GM23338 (cell line): ENCODE measurements around the gene WDR31. TPM values are rescaled to one million over a fixed set of nuclear protein-coding genes. Genes with fewer than 3 reads are reported as not detected.

Experiments
- ATAC-seq: fragments of 200-7000 bp; cut with Tn5 transposase; 3 replicates; pipeline ENCODE4 v1.9.1; 2020
- DNase-seq: peaks from one replicate; pipeline ENCODE4 v3.0.0-alpha.2; 2015; ENCODE audit warnings: low spot score
- H2AFZ ChIP-seq: fragments of 200-600 bp; sonication (generic); 2 replicates; pipeline ENCODE4 v1.8.0; 2016; ENCODE audit warnings: antibody characterized with exemption, mild to moderate bottlenecking, moderate library complexity
- H3F3A ChIP-seq: fragments of 200-600 bp; sonication (generic); replicated peaks from 2 replicates; pipeline ENCODE4 v1.8.0; 2017; ENCODE audit warnings: antibody characterized with exemption, mixed run types, low read depth
- H3K27ac ChIP-seq: fragments of 200-600 bp; sonication (generic); 2 replicates; pipeline ENCODE4 v1.6.1; 2016; ENCODE audit warnings: low read depth
- H3K27me3 ChIP-seq: fragments of 200-600 bp; sonication (generic); 2 replicates; pipeline ENCODE4 v1.8.0; 2016; ENCODE audit warnings: mild to moderate bottlenecking, mixed run types, moderate library complexity; ENCODE audit not compliant: insufficient read depth
- H3K36me3 ChIP-seq: fragments of 200-600 bp; sonication (generic); 2 replicates; pipeline ENCODE4 v1.8.0; 2016; ENCODE audit warnings: mild to moderate bottlenecking; ENCODE audit not compliant: insufficient read depth
- H3K4me1 ChIP-seq: fragments of 200-600 bp; sonication (generic); 2 replicates; pipeline ENCODE4 v1.8.0; 2016; ENCODE audit warnings: mild to moderate bottlenecking, moderate library complexity; ENCODE audit not compliant: insufficient read depth
- H3K4me2 ChIP-seq: fragments of 200-600 bp; sonication (generic); 2 replicates; pipeline ENCODE4 v1.7.1; 2017; ENCODE audit warnings: mixed run types
- H3K4me3 ChIP-seq: fragments of 200-600 bp; sonication (generic); 2 replicates; pipeline ENCODE4 v1.6.1; 2016; ENCODE audit warnings: mixed run types
- H3K79me2 ChIP-seq: fragments of 200-600 bp; sonication (generic); replicated peaks from 2 replicates; pipeline ENCODE4 v1.8.0; 2017; ENCODE audit warnings: mild to moderate bottlenecking; ENCODE audit not compliant: insufficient read depth
- H3K9me2 ChIP-seq: fragments of 200-600 bp; sonication (generic); 2 replicates; pipeline ENCODE4 v1.8.0; 2017; ENCODE audit not compliant: insufficient read depth
- H4K20me1 ChIP-seq: fragments of 200-600 bp; sonication (generic); replicated peaks from 2 replicates; pipeline ENCODE4 v1.8.0; 2017; ENCODE audit warnings: mild to moderate bottlenecking; ENCODE audit not compliant: insufficient read depth
- H3K27ac Mint-ChIP-seq: 2 replicates; pipeline ENCODE4 v1.8.0; 2020; ENCODE audit warnings: inconsistent platforms, mild to moderate bottlenecking, moderate library complexity, mixed read lengths
- H3K27me3 Mint-ChIP-seq: 3 replicates; pipeline ENCODE4 v1.8.0; 2022; ENCODE audit warnings: low read depth, mild to moderate bottlenecking, moderate library complexity, mixed read lengths, inconsistent platforms; ENCODE audit not compliant: insufficient read depth, poor library complexity
- H3K36me3 Mint-ChIP-seq: 3 replicates; pipeline ENCODE4 v1.8.0; 2021; ENCODE audit warnings: low read depth, mild to moderate bottlenecking, inconsistent platforms, moderate library complexity, mixed read lengths
- H3K4me1 Mint-ChIP-seq: 3 replicates; pipeline ENCODE4 v1.8.0; 2020; ENCODE audit warnings: mild to moderate bottlenecking, inconsistent platforms, mixed read lengths
- H3K4me3 Mint-ChIP-seq: 3 replicates; pipeline ENCODE4 v1.8.0; 2021; ENCODE audit warnings: moderate library complexity, mild to moderate bottlenecking, inconsistent platforms, mixed read lengths
- H3K9me3 Mint-ChIP-seq: 3 replicates; pipeline ENCODE4 v1.8.0; 2020; ENCODE audit warnings: moderate library complexity, mild to moderate bottlenecking, inconsistent platforms, mixed read lengths
- CREB1 ChIP-seq: fragments of 250-450 bp; sonication (Bioruptor Pico); IDR thresholded peaks from 2 replicates; pipeline ENCODE4 v1.5.0; 2020; ENCODE audit warnings: low read depth, mild to moderate bottlenecking, moderate library complexity
- EZH2phosphoT487 ChIP-seq: fragments of 200-600 bp; sonication (generic); IDR thresholded peaks from one replicate; pipeline ENCODE4 v1.8.1; 2018; ENCODE audit warnings: antibody characterized with exemption; ENCODE audit not compliant: unreplicated experiment
- POLR2AphosphoS5 ChIP-seq: IDR thresholded peaks from 2 replicates; pipeline ENCODE4 v1.6.1; 2016; ENCODE audit warnings: antibody characterized with exemption, low read depth
- polyA plus RNA-seq: library from polyadenylated mRNA; unstranded; fragments of >200 nt; fragmentation: Nextera tagmentation; extraction: Ambion mirVana; gene quantifications from 2 replicates; pipeline ENCODE4 v1.2.1, GENCODE V29; 2016
- total RNA-seq: library from RNA; depleted of rRNA; stranded (reverse); fragments of >200 nt; shearing (Covaris generic); gene quantifications from 2 replicates; pipeline ENCODE4 v1.2.3, GENCODE V29; 2014
- TF ChIP-seq, protein P1 (sequence below): IDR thresholded peaks from 2 replicates; pipeline ENCODE4 v1.6.1; 2016; ENCODE audit warnings: antibody characterized with exemption
- TF ChIP-seq, protein P2 (sequence below): IDR thresholded peaks from one replicate; pipeline ENCODE4 v1.6.1; 2018; ENCODE audit warnings: antibody characterized with exemption; ENCODE audit not compliant: unreplicated experiment
- TF ChIP-seq, protein P3 (sequence below), 2 experiments: fragments of 200-600 bp in 1 of 2; sonication (generic) in 1 of 2; conservative IDR thresholded peaks; 2 replicates each; pipeline versions ENCODE4 v1.5.1 to v1.6.1; 2016 to 2017; ENCODE audit warnings: antibody characterized with exemption in 2 of 2, low read depth in 2 of 2, mild to moderate bottlenecking in 2 of 2, moderate library complexity in 1 of 2

Gene WDR31
- total and polyA plus RNA-seq, 2 experiments from 2014 or later = 0.13 to 0.63 TPM

DNA sequence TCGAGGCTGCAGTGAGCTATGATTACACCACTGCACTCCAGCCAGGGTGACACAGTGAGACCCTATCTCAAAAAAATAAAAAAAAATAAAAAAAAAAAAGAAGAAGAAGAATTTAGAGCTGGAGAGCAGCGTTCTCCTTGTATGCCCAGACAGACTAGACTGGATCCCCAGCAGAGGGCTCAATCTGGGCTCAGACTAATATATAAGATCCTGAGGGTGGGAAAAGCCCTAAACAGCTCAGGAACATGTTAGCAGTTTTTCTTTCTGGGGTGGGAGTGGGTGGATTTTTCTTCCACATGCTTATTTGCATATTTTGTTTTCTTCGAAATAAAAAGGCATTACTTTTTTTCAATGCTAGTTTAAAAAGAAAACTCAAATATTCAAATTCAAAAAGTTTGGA, 8.4 kb upstream of the WDR31 start (continued):
- no peak for TF ChIP-seq EZH2phosphoT487
- TF ChIP-seq, protein P1, sequence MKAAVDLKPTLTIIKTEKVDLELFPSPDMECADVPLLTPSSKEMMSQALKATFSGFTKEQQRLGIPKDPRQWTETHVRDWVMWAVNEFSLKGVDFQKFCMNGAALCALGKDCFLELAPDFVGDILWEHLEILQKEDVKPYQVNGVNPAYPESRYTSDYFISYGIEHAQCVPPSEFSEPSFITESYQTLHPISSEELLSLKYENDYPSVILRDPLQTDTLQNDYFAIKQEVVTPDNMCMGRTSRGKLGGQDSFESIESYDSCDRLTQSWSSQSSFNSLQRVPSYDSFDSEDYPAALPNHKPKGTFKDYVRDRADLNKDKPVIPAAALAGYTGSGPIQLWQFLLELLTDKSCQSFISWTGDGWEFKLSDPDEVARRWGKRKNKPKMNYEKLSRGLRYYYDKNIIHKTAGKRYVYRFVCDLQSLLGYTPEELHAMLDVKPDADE = no peak

DNA sequence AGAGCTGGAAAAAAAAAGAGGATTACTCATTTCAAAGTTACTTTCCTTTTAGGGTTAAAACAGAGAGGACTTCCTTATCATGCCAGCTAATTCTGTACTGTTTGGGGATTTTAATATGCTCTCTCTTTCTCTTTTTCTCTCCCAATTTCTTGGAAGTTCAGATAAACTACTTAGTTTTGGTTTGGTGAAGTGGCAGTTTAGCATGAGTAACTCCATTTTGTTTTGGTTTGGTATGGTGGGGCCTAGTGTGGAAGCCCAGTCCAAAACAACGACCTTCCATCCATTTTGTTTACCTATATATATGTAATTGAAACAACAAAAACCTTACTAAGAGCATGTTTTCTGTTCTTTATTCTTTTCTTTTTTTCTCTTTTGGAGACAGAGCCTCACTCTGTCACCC, 5.6 kb upstream of the WDR31 start:
- peaks cover 33% of the 10 kb centered on the region for H3K27me3 ChIP-seq
- H3K4me3 ChIP-seq = no peak overlapping the region
- Mint-ChIP-seq H3K27ac (no peak overlapping the region), H3K9me3 (no peaks in the 10 kb centered on the region), H3K4me1 (peaks cover 9% of the 10 kb centered on the region), H3K27me3 (peaks cover 19% of the 10 kb centered on the region), H3K36me3 (no peaks in the 10 kb centered on the region), H3K4me3 (no peak overlapping the region)
- no peak for DNase-seq
- H4K20me1 ChIP-seq = no peaks in the 10 kb centered on the region
- TF ChIP-seq CREB1 (CRISPR knock-in tag) = no peak
- TF ChIP-seq, protein P1 = no peak
- TF ChIP-seq EZH2phosphoT487 = no peak
- no peak for TF ChIP-seq POLR2AphosphoS5
- TF ChIP-seq, protein P2, sequence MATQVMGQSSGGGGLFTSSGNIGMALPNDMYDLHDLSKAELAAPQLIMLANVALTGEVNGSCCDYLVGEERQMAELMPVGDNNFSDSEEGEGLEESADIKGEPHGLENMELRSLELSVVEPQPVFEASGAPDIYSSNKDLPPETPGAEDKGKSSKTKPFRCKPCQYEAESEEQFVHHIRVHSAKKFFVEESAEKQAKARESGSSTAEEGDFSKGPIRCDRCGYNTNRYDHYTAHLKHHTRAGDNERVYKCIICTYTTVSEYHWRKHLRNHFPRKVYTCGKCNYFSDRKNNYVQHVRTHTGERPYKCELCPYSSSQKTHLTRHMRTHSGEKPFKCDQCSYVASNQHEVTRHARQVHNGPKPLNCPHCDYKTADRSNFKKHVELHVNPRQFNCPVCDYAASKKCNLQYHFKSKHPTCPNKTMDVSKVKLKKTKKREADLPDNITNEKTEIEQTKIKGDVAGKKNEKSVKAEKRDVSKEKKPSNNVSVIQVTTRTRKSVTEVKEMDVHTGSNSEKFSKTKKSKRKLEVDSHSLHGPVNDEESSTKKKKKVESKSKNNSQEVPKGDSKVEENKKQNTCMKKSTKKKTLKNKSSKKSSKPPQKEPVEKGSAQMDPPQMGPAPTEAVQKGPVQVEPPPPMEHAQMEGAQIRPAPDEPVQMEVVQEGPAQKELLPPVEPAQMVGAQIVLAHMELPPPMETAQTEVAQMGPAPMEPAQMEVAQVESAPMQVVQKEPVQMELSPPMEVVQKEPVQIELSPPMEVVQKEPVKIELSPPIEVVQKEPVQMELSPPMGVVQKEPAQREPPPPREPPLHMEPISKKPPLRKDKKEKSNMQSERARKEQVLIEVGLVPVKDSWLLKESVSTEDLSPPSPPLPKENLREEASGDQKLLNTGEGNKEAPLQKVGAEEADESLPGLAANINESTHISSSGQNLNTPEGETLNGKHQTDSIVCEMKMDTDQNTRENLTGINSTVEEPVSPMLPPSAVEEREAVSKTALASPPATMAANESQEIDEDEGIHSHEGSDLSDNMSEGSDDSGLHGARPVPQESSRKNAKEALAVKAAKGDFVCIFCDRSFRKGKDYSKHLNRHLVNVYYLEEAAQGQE = no peak
- TF ChIP-seq, protein P3, sequence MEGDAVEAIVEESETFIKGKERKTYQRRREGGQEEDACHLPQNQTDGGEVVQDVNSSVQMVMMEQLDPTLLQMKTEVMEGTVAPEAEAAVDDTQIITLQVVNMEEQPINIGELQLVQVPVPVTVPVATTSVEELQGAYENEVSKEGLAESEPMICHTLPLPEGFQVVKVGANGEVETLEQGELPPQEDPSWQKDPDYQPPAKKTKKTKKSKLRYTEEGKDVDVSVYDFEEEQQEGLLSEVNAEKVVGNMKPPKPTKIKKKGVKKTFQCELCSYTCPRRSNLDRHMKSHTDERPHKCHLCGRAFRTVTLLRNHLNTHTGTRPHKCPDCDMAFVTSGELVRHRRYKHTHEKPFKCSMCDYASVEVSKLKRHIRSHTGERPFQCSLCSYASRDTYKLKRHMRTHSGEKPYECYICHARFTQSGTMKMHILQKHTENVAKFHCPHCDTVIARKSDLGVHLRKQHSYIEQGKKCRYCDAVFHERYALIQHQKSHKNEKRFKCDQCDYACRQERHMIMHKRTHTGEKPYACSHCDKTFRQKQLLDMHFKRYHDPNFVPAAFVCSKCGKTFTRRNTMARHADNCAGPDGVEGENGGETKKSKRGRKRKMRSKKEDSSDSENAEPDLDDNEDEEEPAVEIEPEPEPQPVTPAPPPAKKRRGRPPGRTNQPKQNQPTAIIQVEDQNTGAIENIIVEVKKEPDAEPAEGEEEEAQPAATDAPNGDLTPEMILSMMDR (conservative IDR thresholded peaks at IDR 0.05; ENCODE audit: low read depth in 2 of 2) = no peak
- H3K79me2 ChIP-seq = no peaks in the 10 kb centered on the region
- no peak overlapping the region for H3K27ac ChIP-seq
- H3F3A ChIP-seq = no peaks in the 10 kb centered on the region
- H3K4me1 ChIP-seq = peaks cover 7% of the 10 kb centered on the region; the same call in 1 of the 2 replicates
- H3K36me3 ChIP-seq = no peaks in the 10 kb centered on the region
- ATAC-seq = no peak
- H3K4me2 ChIP-seq = no peak overlapping the region
- no peaks in the 10 kb centered on the region for H3K9me2 ChIP-seq
- no peak overlapping the region for H2AFZ ChIP-seq
